ENCODE data around the gene GABRG3. TPM values are rescaled to one million over a fixed set of nuclear protein-coding genes. Genes with fewer than 3 reads are reported as not detected.

The GABRG3 gene
- total RNA-seq, 1 donor, result under 0.01 TPM

DNA sequence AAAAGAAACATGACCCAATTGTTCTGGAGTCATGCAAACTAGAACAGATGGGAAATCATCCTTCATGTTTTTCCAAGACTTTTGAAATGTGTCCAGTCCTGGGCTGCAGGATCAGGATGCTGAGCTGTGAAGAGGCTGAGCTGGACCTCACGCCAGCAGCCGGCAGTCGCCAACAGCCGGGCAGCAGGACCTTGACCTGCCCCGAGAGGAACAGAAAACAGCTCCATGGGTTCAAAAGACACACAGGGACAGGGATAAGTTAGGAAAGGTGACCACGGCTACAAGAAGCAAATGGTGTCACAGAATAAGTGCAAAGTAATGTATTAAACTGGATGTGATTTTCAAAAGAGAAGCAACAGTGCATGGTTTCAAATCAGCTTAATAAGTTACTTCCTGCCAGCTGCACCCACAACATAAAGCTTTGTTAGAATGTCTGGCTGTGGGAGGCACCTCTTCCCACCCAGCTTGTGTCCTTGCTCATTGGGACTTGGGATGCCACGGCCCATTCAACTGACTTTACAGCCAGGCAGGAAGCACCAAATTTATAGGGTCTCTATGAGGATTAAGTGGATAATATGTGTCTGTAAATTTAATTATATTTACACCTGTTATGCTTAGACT lies 266.4 kb downstream of the GABRG3 start:
- Histone ChIP-seq H3K4me3 (ENCODE audit: low read length) (no peak overlapping the region), H3K9me3 (ENCODE audit: low read depth, low read length) (no peaks in the 10 kb centered on the region), H3K4me1 (ENCODE audit: insufficient read depth, low read length) (no peaks in the 10 kb centered on the region), H3K27me3 (ENCODE audit: insufficient read depth, low read length) (no peaks in the 10 kb centered on the region)

DNA sequence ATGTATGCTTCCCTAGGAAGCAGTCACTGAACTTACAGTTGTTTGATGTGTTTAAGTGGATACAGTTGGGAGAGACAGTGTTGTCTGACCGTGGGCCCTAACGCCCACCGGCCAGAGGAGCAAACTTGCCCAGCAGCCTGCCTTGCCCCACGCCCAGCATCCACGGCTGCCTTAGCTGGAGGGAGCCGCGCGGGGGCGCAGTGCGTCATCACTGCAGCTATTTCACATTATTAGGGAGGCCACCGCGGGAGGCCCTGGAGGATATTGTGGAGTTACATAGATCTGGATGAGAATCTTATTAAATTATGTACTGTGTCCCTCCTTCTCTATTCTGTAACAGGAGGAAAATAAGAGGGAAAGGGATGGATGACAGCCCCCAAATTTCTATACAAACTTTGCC lies 267.2 kb downstream of the GABRG3 start:
- no peak overlapping the region for H3K4me3 ChIP-seq (ENCODE audit: low read length)
- H3K4me1 ChIP-seq (ENCODE audit: insufficient read depth, low read length), result no peaks in the 10 kb centered on the region
- no peaks in the 10 kb centered on the region for H3K27me3 ChIP-seq (ENCODE audit: insufficient read depth, low read length)
- H3K9me3 ChIP-seq (ENCODE audit: low read depth, low read length), result no peaks in the 10 kb centered on the region

DNA sequence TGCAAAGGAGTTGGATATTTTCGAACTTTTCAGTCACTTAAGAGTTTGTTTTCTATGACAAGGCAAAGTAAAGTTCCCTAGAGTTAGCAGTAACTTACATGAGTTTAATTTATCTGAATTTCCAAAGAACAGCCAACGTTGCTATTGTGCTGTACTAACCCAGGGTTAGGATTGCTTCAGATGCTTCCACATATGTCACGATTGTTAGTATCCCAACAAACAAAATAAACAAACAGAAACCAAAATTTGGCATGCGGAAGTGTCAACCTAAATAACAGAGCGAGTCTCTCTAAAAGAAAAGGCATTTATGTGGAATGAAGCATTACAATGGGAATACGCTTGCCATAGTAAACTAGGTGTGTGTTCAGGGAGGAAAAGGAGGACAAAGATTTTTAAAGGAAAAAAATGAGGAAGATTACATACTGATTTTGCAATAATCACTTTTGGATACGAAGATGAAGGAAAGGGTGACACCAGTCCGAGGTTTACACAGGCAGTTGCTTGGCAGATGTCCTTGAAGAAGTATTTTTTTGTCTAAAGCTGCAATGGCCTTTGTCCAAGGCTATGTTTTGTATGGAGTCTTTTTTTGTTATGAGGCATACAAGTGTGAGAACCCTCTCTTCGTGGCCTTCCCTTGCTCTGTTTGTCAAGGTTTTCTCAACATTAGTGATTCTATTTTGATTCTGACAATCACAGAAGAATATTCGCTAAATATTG lies 267.9 kb downstream of the GABRG3 start:
- H3K4me1 ChIP-seq (ENCODE audit: insufficient read depth, low read length), result no peaks in the 10 kb centered on the region
- no peak overlapping the region for H3K4me3 ChIP-seq (ENCODE audit: low read length)
- H3K9me3 ChIP-seq (ENCODE audit: low read depth, low read length), result no peaks in the 10 kb centered on the region
- H3K27me3 ChIP-seq (ENCODE audit: insufficient read depth, low read length), result no peaks in the 10 kb centered on the region

GRCh38 chr15:27241943-27242342 lies 271.0 kb downstream of the GABRG3 start:
- H3K4me3 ChIP-seq (ENCODE audit: low read length), result no peak overlapping the region
- no peaks in the 10 kb centered on the region for H3K4me1 ChIP-seq (ENCODE audit: insufficient read depth, low read length)
- H3K9me3 ChIP-seq (ENCODE audit: low read depth, low read length), result no peaks in the 10 kb centered on the region
- H3K27me3 ChIP-seq (ENCODE audit: insufficient read depth, low read length), result no peaks in the 10 kb centered on the region

DNA sequence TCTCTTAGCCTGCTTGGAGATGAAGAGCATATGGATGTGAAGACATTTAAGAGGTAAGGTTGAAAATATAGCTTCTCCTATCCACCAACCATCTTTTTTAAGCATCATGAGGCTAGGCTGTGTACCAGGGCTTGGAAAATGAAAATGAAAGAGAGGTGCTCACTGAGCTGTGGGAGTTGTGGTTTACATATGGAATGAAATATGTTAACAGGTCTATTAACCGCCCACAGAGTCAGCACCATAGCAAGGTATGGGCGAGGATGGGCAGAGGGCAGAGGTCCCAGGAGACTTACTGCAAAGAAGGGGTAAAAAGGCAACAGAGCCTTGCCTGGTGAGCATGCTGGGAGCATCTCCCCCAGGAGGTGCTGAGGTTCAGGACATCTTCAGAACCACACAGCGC lies 273.1 kb downstream of the GABRG3 start:
- Histone ChIP-seq H3K27me3 (ENCODE audit: insufficient read depth, low read length) (no peaks in the 10 kb centered on the region), H3K4me3 (ENCODE audit: low read length) (no peak overlapping the region), H3K4me1 (ENCODE audit: insufficient read depth, low read length) (no peaks in the 10 kb centered on the region), H3K9me3 (ENCODE audit: low read depth, low read length) (no peaks in the 10 kb centered on the region)

DNA sequence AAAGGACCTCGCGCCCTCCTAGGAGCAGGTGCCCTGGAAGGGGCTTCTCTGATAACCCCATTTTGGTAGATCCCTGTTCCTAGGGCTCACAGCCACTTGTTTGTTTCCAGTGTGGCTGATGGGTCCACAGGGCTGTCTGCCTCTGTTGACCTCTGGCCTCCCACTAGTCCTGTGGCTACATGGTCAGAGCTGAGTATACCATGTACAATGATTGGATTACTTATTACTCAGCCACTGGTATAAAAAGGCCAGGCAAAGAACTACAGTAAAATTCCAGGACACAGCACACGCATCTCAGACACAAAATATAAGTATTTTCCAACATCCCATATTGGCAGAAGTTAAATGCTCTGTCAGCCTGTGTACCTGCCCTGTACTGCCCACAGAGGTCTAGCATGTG lies 277.3 kb downstream of the GABRG3 start:
- Histone ChIP-seq H3K4me3 (ENCODE audit: low read length) (no peak overlapping the region), H3K4me1 (ENCODE audit: insufficient read depth, low read length) (no peaks in the 10 kb centered on the region), H3K9me3 (ENCODE audit: low read depth, low read length) (no peaks in the 10 kb centered on the region), H3K27me3 (ENCODE audit: insufficient read depth, low read length) (no peaks in the 10 kb centered on the region)

DNA sequence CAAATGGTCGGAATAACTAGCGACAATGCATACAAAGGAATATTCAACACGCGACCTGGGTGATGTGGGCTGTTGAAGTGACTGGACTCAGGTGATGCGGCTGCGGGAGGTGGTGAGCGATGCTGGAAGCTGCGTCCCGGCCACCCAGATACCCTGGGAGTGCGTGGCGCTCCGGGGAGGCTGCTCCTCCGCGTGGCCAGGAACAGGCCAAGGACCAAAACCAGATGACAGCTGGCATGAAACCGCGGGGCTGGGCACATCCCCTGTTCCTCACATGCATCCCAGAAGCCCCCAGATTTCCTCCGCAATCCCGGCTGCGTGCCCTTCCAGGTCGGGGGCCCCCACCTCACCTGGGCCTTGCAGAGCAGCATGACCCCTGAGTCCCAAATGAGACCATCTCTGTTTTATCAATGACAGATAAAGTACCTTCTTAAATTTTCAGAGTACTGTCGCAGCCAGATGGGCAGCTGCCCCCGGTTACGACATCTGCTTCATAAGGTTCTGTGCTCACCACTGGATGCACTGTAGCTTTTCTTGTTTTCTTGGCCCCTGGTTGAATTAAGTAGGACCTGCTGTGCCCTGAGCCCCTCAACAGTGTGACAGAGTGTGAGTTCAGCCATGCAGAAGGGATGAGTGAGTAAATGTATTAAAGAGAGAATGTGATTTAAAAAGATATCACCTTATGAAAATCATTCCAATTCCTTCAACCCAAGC lies 278.2 kb downstream of the GABRG3 start:
- H3K4me3 ChIP-seq (ENCODE audit: low read length), result no peak overlapping the region
- H3K9me3 ChIP-seq (ENCODE audit: low read depth, low read length), result no peaks in the 10 kb centered on the region
- H3K4me1 ChIP-seq (ENCODE audit: insufficient read depth, low read length), result no peaks in the 10 kb centered on the region
- H3K27me3 ChIP-seq (ENCODE audit: insufficient read depth, low read length), result no peaks in the 10 kb centered on the region

GRCh38 chr15:27249760-27250109 lies 278.8 kb downstream of the GABRG3 start:
- Histone ChIP-seq H3K9me3 (ENCODE audit: low read depth, low read length) (no peaks in the 10 kb centered on the region), H3K4me3 (ENCODE audit: low read length) (no peak overlapping the region), H3K27me3 (ENCODE audit: insufficient read depth, low read length) (no peaks in the 10 kb centered on the region), H3K4me1 (ENCODE audit: insufficient read depth, low read length) (no peaks in the 10 kb centered on the region)

GRCh38 chr15:27250223-27250622 lies 279.2 kb downstream of the GABRG3 start:
- Histone ChIP-seq H3K27me3 (ENCODE audit: insufficient read depth, low read length) (no peaks in the 10 kb centered on the region), H3K4me1 (ENCODE audit: insufficient read depth, low read length) (no peaks in the 10 kb centered on the region), H3K9me3 (ENCODE audit: low read depth, low read length) (no peaks in the 10 kb centered on the region), H3K4me3 (ENCODE audit: low read length) (no peak overlapping the region)

DNA sequence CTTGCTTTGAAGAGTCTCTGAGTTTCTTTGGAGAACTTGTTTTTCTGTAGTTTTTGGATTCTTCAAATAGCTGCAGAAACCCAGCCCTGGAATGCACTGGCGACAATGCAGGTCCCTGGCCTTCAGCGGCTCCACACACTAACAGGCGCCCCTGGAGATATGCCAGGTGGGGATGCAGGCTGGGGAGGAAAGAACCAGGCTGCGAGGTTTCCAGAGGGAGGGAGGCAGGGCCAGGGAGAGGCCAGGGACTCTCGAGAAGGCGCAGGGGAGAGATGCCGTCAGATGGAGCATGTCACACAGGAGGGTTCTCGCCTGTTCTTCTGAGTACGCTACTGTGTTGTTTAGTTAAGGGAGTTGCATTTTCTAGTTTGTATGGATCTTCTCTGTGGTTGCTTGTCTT lies 283.1 kb downstream of the GABRG3 start:
- no peaks in the 10 kb centered on the region for H3K4me1 ChIP-seq (ENCODE audit: insufficient read depth, low read length)

DNA sequence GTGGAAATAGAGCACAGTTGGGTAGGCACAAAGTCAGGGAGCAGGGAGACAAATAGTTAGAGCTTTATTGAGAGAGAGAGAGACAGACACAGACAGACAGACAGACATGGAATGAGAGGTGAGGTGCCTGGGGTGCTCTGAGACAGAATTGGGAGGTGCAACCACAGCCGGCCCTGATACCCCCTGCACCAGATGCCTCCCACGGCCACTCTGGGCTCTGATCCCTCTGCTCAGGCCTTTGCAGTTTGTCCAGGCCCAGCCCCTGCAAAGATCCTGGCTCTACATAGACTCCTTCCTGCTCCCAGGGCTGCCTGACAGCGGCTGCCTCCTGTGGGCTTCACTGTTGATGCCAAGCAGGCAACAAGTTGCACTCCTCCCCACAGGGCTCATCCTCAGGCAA lies 283.8 kb downstream of the GABRG3 start:
- Histone ChIP-seq H3K9me3 (ENCODE audit: low read depth, low read length) (no peaks in the 10 kb centered on the region), H3K4me3 (ENCODE audit: low read length) (no peak overlapping the region), H3K4me1 (ENCODE audit: insufficient read depth, low read length) (no peaks in the 10 kb centered on the region), H3K27me3 (ENCODE audit: insufficient read depth, low read length) (no peaks in the 10 kb centered on the region)

More for the DNA sequence above, 283.1 kb downstream of the GABRG3 start:
- Histone ChIP-seq H3K27me3 (ENCODE audit: insufficient read depth, low read length) (no peaks in the 10 kb centered on the region), H3K4me3 (ENCODE audit: low read length) (no peak overlapping the region), H3K9me3 (ENCODE audit: low read depth, low read length) (no peaks in the 10 kb centered on the region)

DNA sequence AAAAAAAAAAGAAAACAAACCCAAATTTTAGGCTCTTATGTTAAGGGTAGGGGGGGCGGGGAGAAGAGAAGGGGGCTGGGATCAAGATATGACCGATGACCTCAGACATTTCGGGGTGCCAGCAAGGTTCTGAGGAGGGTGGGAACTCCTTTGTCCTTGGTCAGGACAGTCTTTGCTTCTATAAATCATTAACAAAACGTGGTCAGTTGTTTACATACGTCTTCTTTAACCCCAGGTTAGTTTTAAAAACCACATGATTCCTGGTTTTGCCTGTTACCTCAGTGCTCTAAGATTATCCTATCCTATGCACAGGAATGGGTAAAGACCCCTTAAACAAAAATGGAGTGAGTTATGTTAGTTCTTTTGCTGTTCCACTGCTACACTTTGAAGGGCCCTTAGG lies 285.5 kb downstream of the GABRG3 start:
- no peaks in the 10 kb centered on the region for H3K9me3 ChIP-seq (ENCODE audit: low read depth, low read length)
- H3K4me3 ChIP-seq (ENCODE audit: low read length), result no peak overlapping the region
- H3K27me3 ChIP-seq (ENCODE audit: insufficient read depth, low read length), result no peaks in the 10 kb centered on the region
- no peaks in the 10 kb centered on the region for H3K4me1 ChIP-seq (ENCODE audit: insufficient read depth, low read length)

GRCh38 chr15:27258287-27258686 lies 287.3 kb downstream of the GABRG3 start:
- H3K27me3 ChIP-seq (ENCODE audit: insufficient read depth, low read length), result no peaks in the 10 kb centered on the region
- H3K4me1 ChIP-seq (ENCODE audit: insufficient read depth, low read length), result no peaks in the 10 kb centered on the region
- no peak overlapping the region for H3K4me3 ChIP-seq (ENCODE audit: low read length)
- H3K9me3 ChIP-seq (ENCODE audit: low read depth, low read length), result no peaks in the 10 kb centered on the region

DNA sequence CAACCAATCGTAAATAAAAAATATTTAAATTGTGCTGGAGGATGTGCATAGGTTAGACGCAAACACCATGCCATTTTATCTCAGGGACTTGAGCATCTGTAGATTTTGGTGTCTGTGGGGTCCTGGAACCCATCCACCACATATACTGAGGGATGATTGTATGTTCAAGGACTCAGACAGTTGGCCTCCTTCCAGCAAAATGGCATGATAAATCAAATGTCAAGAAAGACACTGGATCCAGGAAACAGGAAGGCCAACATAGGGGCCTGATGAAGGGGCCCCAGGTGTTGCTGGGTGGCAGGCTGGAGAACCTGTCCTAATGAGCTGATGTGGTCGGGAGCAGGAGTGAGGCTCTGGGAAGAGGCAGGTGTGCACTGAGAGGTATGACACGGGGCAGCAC lies 289.5 kb downstream of the GABRG3 start:
- H3K4me3 ChIP-seq (ENCODE audit: low read length), result no peak overlapping the region
- no peaks in the 10 kb centered on the region for H3K9me3 ChIP-seq (ENCODE audit: low read depth, low read length)
- H3K27me3 ChIP-seq (ENCODE audit: insufficient read depth, low read length), result no peaks in the 10 kb centered on the region
- H3K4me1 ChIP-seq (ENCODE audit: insufficient read depth, low read length), result no peaks in the 10 kb centered on the region

DNA sequence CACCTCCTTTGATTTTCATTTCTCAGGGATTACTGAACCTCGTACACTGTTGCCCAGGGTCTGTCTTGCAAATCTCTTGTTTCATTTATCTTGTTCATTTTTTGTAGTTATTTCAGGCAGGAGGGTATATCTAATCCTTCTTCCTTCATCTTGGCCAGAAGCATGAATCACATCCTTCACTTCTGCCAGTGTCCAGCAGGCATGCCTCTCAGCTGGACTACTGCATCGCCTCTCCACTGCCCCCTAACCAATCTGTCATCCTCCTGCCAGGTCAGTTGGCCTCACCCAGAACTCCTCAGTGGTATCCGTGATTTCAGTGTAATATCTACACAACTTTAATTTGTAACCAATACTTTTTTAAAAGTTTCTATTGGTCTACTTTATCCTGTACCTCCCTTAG lies 297.9 kb downstream of the GABRG3 start:
- Histone ChIP-seq H3K9me3 (ENCODE audit: low read depth, low read length) (no peaks in the 10 kb centered on the region), H3K27me3 (ENCODE audit: insufficient read depth, low read length) (no peaks in the 10 kb centered on the region), H3K4me1 (ENCODE audit: insufficient read depth, low read length) (no peaks in the 10 kb centered on the region), H3K4me3 (ENCODE audit: low read length) (no peak overlapping the region)

DNA sequence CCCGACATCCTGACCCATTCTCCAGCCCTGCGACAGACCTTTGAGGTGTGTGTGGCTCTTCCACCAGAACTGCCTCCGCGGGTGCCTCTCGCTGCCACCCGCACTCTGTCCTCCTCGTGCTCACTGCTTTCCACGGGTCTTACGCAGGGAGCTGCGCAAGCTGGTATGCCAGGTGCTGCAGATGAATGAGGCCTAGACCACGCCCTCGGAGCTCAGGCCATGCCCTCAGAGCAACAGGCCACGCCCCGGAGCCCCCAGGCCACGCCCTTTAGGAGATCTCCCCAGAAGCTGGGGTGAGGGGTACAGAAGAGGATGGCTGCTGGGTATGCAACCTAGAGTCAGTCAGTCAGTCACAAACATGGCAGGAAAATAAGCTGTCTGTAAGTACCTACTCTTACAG lies 300.3 kb downstream of the GABRG3 start:
- Histone ChIP-seq H3K4me1 (ENCODE audit: insufficient read depth, low read length) (no peaks in the 10 kb centered on the region), H3K27me3 (ENCODE audit: insufficient read depth, low read length) (no peaks in the 10 kb centered on the region), H3K9me3 (ENCODE audit: low read depth, low read length) (no peaks in the 10 kb centered on the region), H3K4me3 (ENCODE audit: low read length) (no peak overlapping the region)
